Left ventricle myocardium inferior (tissue), 1 donor: ENCODE data around the gene TBCK. TPM values are rescaled to one million over a fixed set of nuclear protein-coding genes. Genes with fewer than 3 reads are reported as not detected.

Source experiments
- DNase-seq: peaks from one replicate; pipeline ENCODE4 v3.0.0-alpha.2; 2020
- H3K27ac ChIP-seq: fragments of 200-600 bp; replicated peaks from 2 replicates; pipeline ENCODE4 v1.8.0; 2021
- H3K27me3 ChIP-seq: fragments of 200-600 bp; 2 replicates; pipeline ENCODE4 v1.8.0; 2021; ENCODE audit warnings: low read depth
- H3K36me3 ChIP-seq: fragments of 200-600 bp; 2 replicates; pipeline ENCODE4 v1.8.0; 2021
- H3K4me1 ChIP-seq: fragments of 200-600 bp; 2 replicates; pipeline ENCODE4 v1.8.0; 2021
- H3K4me3 ChIP-seq: fragments of 200-600 bp; 2 replicates; pipeline ENCODE4 v1.8.0; 2021; ENCODE audit warnings: mild to moderate bottlenecking, moderate library complexity
- H3K9me3 ChIP-seq: fragments of 200-600 bp; replicated peaks from 2 replicates; pipeline ENCODE4 v1.8.0; 2021
- CTCF ChIP-seq: fragments of 200-600 bp; IDR thresholded peaks from 2 replicates; pipeline ENCODE4 v1.8.0; 2021; ENCODE audit warnings: antibody characterized with exemption, mild to moderate bottlenecking, borderline replicate concordance
- intact Hi-C: fragments of 100-400 bp; cut with micrococcal nuclease; formaldehyde crosslinking; loops from one replicate; pipeline ENCODE4 v1.11.0; 2022
- total RNA-seq: library from RNA; stranded (reverse); fragmentation: NEBNext Ultra II Directional; extraction: Animal tissue kit (Norgen Biotek cat#: 25700); gene quantifications from one replicate; pipeline ENCODE4 v1.2.1, GENCODE V29; 2021
- donor health status: DM: no; HTN: yes; CAD: no; lungs with severe emphysema.

TBCK gene
- total RNA-seq, 1 donor from 2014 or later = 20.3 TPM

GRCh38 chr4:106289737-106290136, 26.3 kb downstream of the TBCK start:
- H3K27me3 ChIP-seq = no peaks in the 10 kb centered on the region
- no peak for DNase-seq
- no peaks in the 10 kb centered on the region for H3K4me1 ChIP-seq
- H3K36me3 ChIP-seq = peaks cover 61% of the 10 kb centered on the region
- no peak for TF ChIP-seq CTCF
- H3K9me3 ChIP-seq = no peaks in the 10 kb centered on the region
- no peak overlapping the region for H3K27ac ChIP-seq
- intact Hi-C loops = no loop called here
- no peak overlapping the region for H3K4me3 ChIP-seq

- Histone ChIP-seq H3K36me3 (peaks cover 41% of the 10 kb centered on the region), H3K4me1 (peaks cover 4% of the 10 kb centered on the region), H3K27me3 (no peaks in the 10 kb centered on the region), H3K27ac (no peak overlapping the region), H3K9me3 (no peaks in the 10 kb centered on the region), H3K4me3 (no peak overlapping the region)
- DNase-seq = no peak
- intact Hi-C loops = no loop called here
- TF ChIP-seq CTCF = no peak
These were observed 28.5 kb downstream of the TBCK start for GRCh38 chr4:106287353-106287969.

GRCh38 chr4:106286611-106287010, 29.4 kb downstream of the TBCK start:
- intact Hi-C loops = no loop called here
- Histone ChIP-seq H3K9me3 (no peaks in the 10 kb centered on the region), H3K4me1 (peaks cover 5% of the 10 kb centered on the region), H3K4me3 (no peak overlapping the region), H3K36me3 (peaks cover 33% of the 10 kb centered on the region), H3K27ac (no peak overlapping the region), H3K27me3 (no peaks in the 10 kb centered on the region)
- no peak for TF ChIP-seq CTCF
- DNase-seq = no peak

- DNase-seq = no peak
- Histone ChIP-seq H3K4me3 (no peak overlapping the region), H3K4me1 (peaks cover 5% of the 10 kb centered on the region), H3K9me3 (no peaks in the 10 kb centered on the region), H3K27me3 (no peaks in the 10 kb centered on the region), H3K36me3 (peaks cover 18% of the 10 kb centered on the region), H3K27ac (no peak overlapping the region)
- intact Hi-C loops = no loop called here
- no peak for TF ChIP-seq CTCF
These were observed 31.8 kb downstream of the TBCK start for GRCh38 chr4:106284227-106284626.

GRCh38 chr4:106277140-106277675, 38.8 kb downstream of the TBCK start:
- intact Hi-C loops = no loop called here
- TF ChIP-seq CTCF = no peak
- H3K27me3 ChIP-seq = no peaks in the 10 kb centered on the region
- H3K9me3 ChIP-seq = no peaks in the 10 kb centered on the region
- peaks cover 5% of the 10 kb centered on the region for H3K36me3 ChIP-seq
- no peak overlapping the region for H3K27ac ChIP-seq
- H3K4me3 ChIP-seq = no peak overlapping the region
- H3K4me1 ChIP-seq = no peaks in the 10 kb centered on the region
- no peak for DNase-seq
